Epithelial cell of prostate (primary cell): ENCODE measurements around the gene KBTBD3.
A peak's percentile ranks its signal among the peaks of the same experiment; 100 is the strongest.
"Not testable (repeated sequence)": the region's sequence is repeated elsewhere in the genome, so short reads cannot be mapped to it uniquely, and the experiment has no call there.

ENCODE experiments used
- DNase-seq: peaks from one replicate; pipeline ENCODE4 v3.0.0-alpha.2; 2011; ENCODE audit warnings: low read depth, low spot score
- H3K27ac ChIP-seq: fragments of 450-650 bp; 2 replicates; pipeline ENCODE4 v1.5.1; 2017; ENCODE audit warnings: mild to moderate bottlenecking

Gene KBTBD3

DNA sequence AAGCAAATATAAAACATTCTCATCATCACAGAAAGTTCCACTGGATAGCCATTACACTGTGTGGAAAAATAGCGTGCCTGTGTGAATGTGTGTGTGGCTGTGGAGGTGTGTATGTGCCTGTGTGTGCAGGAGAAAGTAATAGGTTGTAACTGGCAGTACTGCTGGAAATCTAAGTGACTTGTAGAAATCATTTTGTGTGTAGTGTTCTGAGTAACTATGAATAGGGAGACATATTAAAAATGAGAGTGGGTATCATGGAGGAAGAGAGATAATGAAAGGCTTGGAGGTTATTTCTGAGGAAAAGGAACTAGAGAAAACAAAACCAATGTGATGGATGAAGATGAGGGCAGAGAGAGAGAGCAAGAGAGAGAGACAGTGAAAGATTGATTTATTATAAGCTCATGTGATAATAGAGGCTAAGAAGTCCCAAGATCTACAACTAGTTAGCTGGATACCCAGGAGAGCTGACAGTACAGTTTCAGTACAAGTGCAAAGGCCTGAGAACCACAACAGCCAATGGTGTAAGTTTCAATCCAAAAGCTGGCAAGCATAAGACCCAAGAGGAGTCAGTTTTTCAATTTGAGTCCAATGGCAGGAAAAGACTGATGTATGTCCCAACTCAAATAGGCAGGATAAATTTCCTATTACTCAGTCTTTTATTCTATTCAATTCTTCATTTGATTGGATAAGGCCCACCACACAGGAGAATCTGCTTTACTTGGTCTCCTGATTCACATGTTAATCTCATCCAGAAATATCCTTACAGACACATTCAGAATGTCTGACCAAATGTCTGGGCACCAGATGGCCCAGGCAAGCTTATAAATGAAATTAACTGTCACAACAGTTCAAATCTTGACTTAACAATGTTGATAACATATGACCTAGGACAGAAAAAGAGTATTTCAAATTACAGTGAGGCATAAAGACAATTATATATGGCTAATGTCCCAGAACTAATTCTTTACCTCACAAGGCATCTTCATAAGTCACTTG is 14.9 kb downstream of the KBTBD3 start:
- H3K27ac ChIP-seq, result no peak overlapping the region
- no peak for DNase-seq

DNA sequence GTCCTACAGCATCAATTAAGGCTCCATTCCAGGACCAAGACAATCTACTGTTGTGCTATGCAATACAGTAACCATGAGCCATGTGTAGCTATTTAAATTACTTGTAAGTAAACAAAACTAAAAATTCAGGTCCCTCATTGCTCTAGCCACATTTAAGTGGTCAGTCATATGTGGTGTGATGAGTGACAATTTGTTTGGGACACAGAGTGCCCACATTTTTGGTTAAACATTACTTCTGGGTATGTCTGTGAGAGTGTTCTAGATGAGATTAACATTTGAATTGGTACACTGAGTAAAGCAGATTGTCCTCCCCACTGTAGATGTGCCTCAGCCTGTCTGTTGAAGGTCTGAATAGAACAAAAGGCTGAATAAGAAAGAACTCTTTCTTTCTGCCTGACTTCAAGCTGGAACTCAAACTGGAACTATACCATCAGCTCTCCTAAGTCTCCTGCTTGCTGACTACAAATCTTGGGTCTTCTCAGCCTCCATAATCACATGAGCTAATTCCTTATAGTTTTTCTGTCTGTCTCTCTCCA is 15.8 kb downstream of the KBTBD3 start:
- no peak for DNase-seq

GRCh38 chr11:106059617-106060016 is 17.5 kb downstream of the KBTBD3 start:
- no peak for DNase-seq
- no peak overlapping the region for H3K27ac ChIP-seq

More for the DNA sequence above, 15.8 kb downstream of the KBTBD3 start:
- H3K27ac ChIP-seq, result no peak overlapping the region

DNA sequence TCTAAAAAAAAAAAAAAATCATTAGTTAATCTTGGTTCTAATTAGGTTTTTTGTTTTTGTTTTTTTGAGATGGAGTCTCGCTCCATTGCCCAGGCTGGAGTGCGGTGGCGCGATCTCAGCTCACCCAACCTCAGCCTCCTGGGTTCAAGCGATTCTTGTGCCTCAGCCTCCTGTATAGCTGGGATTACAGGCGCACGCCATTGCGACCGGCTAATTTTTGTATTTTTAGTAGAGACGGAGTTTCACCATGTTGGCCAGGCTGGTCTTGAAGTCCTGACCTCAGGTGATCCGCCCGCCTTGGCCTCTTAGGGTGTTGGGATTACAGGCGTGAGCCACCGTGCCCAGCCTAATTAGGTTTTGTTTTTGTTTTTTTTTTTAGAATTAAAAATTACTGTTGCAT is 18.8 kb downstream of the KBTBD3 start:
- not testable (repeated sequence) for H3K27ac ChIP-seq, DNase-seq

DNA sequence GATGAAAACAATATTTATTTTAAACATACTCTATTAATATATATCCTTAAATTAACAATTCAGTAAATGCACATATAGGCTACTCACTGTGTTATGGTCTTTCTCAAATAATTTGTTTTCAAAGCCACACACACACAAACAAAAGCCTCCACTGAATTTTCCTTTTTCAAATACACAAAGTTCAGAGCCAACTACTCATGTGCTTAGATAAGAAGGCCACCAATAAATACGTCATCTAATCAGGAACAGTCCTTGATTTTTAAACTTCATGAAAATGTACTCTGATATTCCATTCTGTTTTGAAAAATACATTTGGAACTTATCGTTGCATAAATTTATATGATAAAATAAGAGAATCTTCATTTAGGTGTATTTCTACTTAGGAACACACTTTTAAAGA is 26.0 kb downstream of the KBTBD3 start:
- DNase-seq, result no peak
- no peak overlapping the region for H3K27ac ChIP-seq

GRCh38 chr11:106049727-106050476 is 27.2 kb downstream of the KBTBD3 start:
- no peak for DNase-seq

DNA sequence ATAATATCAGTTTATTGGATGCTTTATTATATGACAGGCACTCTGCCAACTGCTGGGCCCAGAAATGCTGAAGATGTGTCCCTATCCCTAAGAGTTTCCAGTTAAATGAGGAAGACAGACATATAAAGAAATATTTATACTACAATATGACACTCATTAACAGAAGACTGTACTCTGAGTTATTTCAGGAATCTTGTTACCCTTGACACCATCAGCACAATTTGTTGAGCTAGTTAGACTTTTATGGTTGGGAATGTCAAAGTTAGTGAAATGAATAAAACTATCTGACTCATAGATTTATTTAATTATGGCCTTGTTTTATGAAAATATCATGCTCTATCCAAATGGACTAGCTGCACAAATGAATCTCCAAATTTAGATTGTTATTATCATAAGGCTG is 29.5 kb downstream of the KBTBD3 start:
- DNase-seq, result no peak

More at GRCh38 chr11:106049727-106050476, 27.2 kb downstream of the KBTBD3 start:
- H3K27ac ChIP-seq, result no peak overlapping the region

GRCh38 chr11:106043540-106043939 is 33.6 kb downstream of the KBTBD3 start:
- no peak for DNase-seq
- H3K27ac ChIP-seq, result no peak overlapping the region

More for the DNA sequence above, 29.5 kb downstream of the KBTBD3 start:
- no peak overlapping the region for H3K27ac ChIP-seq

DNA sequence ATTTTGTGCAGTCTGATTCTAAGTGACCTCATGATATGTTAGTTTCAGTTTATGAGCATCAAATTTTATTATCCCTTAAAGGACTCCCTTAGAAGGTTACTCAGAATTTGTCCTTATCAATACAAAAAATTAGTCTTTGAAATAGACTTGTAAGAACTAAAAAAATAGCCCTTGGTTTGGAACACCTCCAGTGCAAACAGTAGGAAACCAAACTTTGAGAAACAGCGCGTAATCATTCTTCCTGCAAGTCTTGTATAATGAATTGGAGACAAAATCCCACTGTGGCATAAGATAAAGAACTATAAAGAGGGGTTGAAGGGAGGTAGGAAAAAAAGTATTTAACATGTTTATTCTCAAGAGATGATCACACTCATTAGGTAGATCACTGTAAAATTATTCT is 44.3 kb downstream of the KBTBD3 start:
- no peak overlapping the region for H3K27ac ChIP-seq

DNA sequence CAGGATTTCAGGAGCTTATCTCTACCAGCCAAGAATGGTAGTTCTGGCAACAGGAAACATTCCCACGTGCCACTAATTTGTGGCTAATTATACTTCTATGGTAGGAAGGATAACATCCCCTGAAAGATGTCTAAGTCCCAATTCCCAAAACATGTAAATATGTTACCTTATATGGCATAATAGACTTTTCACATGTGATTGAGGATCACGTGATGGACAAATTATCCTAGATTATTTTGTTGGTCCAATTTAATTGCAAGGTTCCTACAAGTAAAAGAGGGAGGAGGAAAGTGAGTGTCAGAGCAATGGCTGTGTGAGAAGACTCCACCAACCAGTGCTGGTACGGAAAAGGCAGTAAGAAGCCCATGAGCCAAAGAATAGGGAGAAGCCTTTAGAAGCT is 45.2 kb downstream of the KBTBD3 start:
- no peak for DNase-seq
- H3K27ac ChIP-seq, result peak overlapping the region; percentile 81

More for the DNA sequence above, 44.3 kb downstream of the KBTBD3 start:
- no peak for DNase-seq

DNA sequence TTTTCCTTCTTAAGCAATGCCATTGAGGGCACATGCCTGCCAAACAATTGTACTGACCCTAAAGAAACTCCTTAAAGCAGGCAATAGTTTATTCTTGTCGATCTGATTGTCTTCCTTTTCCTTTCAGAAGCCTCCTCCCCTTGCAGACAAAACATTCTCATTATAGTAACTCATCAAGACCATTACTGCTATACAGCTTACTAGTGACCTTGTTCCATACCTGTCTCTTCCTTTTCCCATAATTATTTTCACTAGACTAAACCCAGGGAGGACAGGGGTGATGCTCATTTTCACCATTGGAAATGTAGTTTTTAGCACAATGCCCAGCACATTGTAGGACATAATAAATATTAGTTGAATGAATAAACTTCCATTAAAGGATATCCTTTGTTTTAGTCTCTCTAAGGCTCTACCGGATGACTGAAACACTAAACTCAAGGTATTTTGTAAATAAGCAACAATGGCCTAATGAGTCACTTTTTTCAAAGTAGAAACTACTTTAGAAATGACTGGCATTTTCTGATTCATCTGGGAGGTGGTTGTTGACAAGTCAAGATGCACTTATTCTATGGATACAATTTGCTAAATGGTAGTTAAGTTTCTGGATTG is 45.8 kb downstream of the KBTBD3 start:
- peak; percentile 73 for DNase-seq
- peak overlapping the region; percentile 81 for H3K27ac ChIP-seq

DNA sequence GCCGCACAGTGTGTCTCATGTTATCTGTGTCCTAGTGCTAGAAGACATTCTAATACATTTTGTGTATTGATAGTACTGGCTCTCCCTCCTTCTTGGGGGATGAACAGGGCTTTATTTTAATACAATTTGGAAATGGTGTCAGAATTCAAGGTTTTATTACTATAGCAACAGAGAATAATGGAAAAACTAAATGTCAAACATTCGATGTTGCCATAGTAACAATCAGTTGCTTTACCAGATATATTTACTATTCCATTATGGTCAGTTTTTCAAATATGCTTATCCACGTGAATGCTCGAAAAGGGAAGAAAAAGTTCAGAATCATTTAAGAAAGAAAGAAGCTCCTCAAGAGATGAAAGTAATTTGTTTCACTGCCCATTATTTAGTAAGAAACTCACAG is 46.5 kb downstream of the KBTBD3 start:
- peak overlapping the region; percentile 81 for H3K27ac ChIP-seq
- no peak for DNase-seq

- DNase-seq, result no peak
- H3K27ac ChIP-seq, result no peak overlapping the region
These were observed 54.3 kb downstream of the KBTBD3 start for GRCh38 chr11:106022795-106023275.

DNA sequence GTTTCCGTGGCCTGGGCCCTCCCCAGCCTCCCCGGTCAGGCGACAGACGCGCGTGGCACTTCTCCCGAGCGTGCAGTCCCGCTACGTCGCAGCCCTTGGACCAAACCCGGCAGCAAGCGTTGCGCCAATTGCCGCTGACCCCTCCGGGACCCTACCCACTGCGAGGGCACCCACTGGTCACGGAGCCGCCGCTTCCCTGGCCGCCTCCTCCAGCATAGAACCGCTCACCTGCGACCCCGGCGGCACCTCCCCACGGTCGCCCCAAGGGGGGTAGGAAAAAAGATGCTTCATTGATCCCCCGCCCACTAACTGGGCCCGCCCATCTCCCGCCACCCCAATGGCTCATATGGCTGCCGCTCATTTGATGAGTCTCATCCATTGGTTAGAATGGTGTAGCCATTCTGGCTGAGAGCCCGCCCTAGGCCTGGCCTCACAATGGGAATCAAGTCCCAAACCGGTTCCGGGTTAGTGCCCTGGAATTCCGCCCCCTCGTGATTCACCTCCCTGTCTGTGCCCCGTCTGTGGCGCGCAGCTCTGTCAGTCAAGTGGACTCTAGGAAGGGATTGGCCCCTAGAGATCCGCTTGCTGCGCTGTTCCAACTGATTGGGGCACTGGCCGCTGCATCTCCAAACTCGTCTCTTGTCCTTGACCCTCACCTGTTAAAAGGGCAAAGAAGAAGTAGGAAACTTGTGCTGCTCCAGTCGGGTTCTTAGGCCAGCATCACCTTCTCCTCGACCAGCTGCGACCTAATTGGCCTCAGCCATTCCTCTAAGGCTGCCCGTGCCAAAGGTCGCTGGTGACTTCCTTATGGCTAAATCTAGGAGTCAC is 55.0 kb downstream of the KBTBD3 start, which contains the start of gene MSANTD4:
Gene MSANTD4 (minus strand): TSS at position 274 of the 828 bp plus-strand sequence. CDS start 11,323 bp downstream, outside the sequence.
- H3K27ac ChIP-seq, result peak within 1 kb of the TSS; percentile 33
- DNase-seq, result peak; percentile 97

GRCh38 chr11:106021181-106021966 is 55.8 kb downstream of the KBTBD3 start:
- peak overlapping the region; percentile 33 for H3K27ac ChIP-seq
- DNase-seq, result no peak

GRCh38 chr11:106017093-106017492 is 60.1 kb downstream of the KBTBD3 start:
- no peak for DNase-seq
- no peak overlapping the region for H3K27ac ChIP-seq

- H3K27ac ChIP-seq, result no peak overlapping the region
These were observed 62.1 kb downstream of the KBTBD3 start for GRCh38 chr11:106015066-106015465.

DNA sequence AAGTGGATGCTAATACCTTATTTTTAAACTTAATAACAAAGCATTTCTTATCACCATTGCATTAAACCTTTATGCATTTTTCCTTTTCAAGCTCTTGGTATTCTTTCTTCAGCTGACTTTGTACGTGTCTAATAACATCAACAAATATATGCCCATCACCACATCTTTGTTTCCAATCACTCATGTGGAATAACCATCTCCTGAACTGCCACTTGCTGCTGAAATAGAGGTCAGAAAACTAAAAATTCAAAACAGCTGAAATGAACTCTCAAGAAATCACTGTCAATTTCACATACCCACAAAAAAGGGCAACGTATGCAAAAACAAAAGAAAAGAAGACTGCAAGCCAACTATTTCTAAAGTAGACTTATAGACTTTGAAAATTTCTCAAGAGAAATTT is 62.5 kb downstream of the KBTBD3 start:
- no peak for DNase-seq

More at GRCh38 chr11:106015066-106015465, 62.1 kb downstream of the KBTBD3 start:
- no peak for DNase-seq

More for the DNA sequence above, 62.5 kb downstream of the KBTBD3 start:
- no peak overlapping the region for H3K27ac ChIP-seq
